Smooth muscle cell (in vitro differentiated cells): ENCODE results near the gene ZDHHC16. TPM values are rescaled to one million over a fixed set of nuclear protein-coding genes. Genes with fewer than 3 reads are reported as not detected.
A peak's percentile ranks its signal among the peaks of the same experiment; 100 is the strongest.
"Not testable (repeated sequence)": the region's sequence is repeated elsewhere in the genome, so short reads cannot be mapped to it uniquely, and the experiment has no call there.

ENCODE experiments used
- DNase-seq: peaks from one replicate; lab custom pipeline; 2025; ENCODE audit not compliant: unreplicated experiment; lab: John Stamatoyannopoulos, UW
- H2AFZ ChIP-seq: fragments of 200-600 bp; sonication (generic); 2 replicates; pipeline ENCODE4 v1.6.0; 2016; ENCODE audit warnings: antibody characterized with exemption, low read depth, mild to moderate bottlenecking
- H3F3A ChIP-seq: fragments of 200-600 bp; sonication (generic); 2 replicates; pipeline ENCODE4 v1.6.0; 2017; ENCODE audit warnings: antibody characterized with exemption, low read depth
- H3K27ac ChIP-seq: fragments of 200-600 bp; sonication (generic); 2 replicates; pipeline ENCODE4 v1.5.1; 2016; ENCODE audit warnings: low read depth, mild to moderate bottlenecking
- H3K27me3 ChIP-seq: fragments of 200-600 bp; sonication (generic); 2 replicates; pipeline ENCODE4 v1.6.1; 2016; ENCODE audit warnings: low read depth, mild to moderate bottlenecking
- H3K36me3 ChIP-seq: fragments of 200-600 bp; sonication (generic); 2 replicates; pipeline ENCODE4 v1.5.1; 2016; ENCODE audit warnings: low read depth
- H3K4me1 ChIP-seq: fragments of 200-600 bp; sonication (generic); 2 replicates; pipeline ENCODE4 v1.5.1; 2016; ENCODE audit warnings: low read depth
- H3K4me2 ChIP-seq: fragments of 200-600 bp; sonication (generic); 2 replicates; pipeline ENCODE4 v1.6.0; 2016; ENCODE audit warnings: mild to moderate bottlenecking
- H3K4me3 ChIP-seq: fragments of 200-600 bp; sonication (generic); 2 replicates; pipeline ENCODE4 v1.5.1; 2016; ENCODE audit warnings: mild to moderate bottlenecking
- H3K79me2 ChIP-seq: fragments of 200-600 bp; sonication (generic); 2 replicates; pipeline ENCODE4 v1.6.0; 2016; ENCODE audit warnings: low read depth, mild to moderate bottlenecking
- H3K9ac ChIP-seq: fragments of 200-600 bp; sonication (generic); 2 replicates; pipeline ENCODE4 v1.6.0; 2016; ENCODE audit warnings: low read depth
- H3K9me3 ChIP-seq: fragments of 200-600 bp; sonication (generic); replicated peaks from 2 replicates; pipeline ENCODE4 v1.5.1; 2016; ENCODE audit warnings: low read depth
- H4K20me1 ChIP-seq: fragments of 200-600 bp; sonication (generic); 2 replicates; pipeline ENCODE4 v1.6.0; 2016; ENCODE audit warnings: low read depth
- WGBS: methylation state at CpG from one replicate; pipeline ENCODE4 v1.1.7; 2016; ENCODE audit warnings: low lambda C conversion rate; 5-methylcytosine and 5-hydroxymethylcytosine counted together
- polyA plus RNA-seq: library from polyadenylated mRNA; unstranded; fragments of >200 nt; fragmentation: Nextera tagmentation; extraction: Ambion mirVana; gene quantifications from 2 replicates; pipeline ENCODE4 v1.2.1, GENCODE V29; 2016
- total RNA-seq: library from RNA; depleted of rRNA; stranded (reverse); fragments of >200 nt; gene quantifications from 2 replicates; pipeline ENCODE4 v1.2.3, GENCODE V29; 2014
- TF ChIP-seq, protein P1 (sequence below): fragments of 200-600 bp; sonication (generic); IDR thresholded peaks from 2 replicates; pipeline ENCODE4 v1.5.1; 2017; ENCODE audit warnings: borderline replicate concordance, mild to moderate bottlenecking, antibody characterized with exemption; ENCODE audit not compliant: insufficient read depth, poor library complexity, severe bottlenecking

Gene ZDHHC16
- total and polyA plus RNA-seq, 2 experiments from 2014 or later: 50.3 to 73.3 TPM

- H3F3A ChIP-seq: peaks cover 5% of the 10 kb centered on the region
- H3K27me3 ChIP-seq: no peaks in the 10 kb centered on the region
- TF ChIP-seq, protein P1, sequence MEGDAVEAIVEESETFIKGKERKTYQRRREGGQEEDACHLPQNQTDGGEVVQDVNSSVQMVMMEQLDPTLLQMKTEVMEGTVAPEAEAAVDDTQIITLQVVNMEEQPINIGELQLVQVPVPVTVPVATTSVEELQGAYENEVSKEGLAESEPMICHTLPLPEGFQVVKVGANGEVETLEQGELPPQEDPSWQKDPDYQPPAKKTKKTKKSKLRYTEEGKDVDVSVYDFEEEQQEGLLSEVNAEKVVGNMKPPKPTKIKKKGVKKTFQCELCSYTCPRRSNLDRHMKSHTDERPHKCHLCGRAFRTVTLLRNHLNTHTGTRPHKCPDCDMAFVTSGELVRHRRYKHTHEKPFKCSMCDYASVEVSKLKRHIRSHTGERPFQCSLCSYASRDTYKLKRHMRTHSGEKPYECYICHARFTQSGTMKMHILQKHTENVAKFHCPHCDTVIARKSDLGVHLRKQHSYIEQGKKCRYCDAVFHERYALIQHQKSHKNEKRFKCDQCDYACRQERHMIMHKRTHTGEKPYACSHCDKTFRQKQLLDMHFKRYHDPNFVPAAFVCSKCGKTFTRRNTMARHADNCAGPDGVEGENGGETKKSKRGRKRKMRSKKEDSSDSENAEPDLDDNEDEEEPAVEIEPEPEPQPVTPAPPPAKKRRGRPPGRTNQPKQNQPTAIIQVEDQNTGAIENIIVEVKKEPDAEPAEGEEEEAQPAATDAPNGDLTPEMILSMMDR: no peak
- H3K4me3 ChIP-seq: no peak overlapping the region
- H3K4me2 ChIP-seq: no peak overlapping the region
- H3K36me3 ChIP-seq: no peaks in the 10 kb centered on the region
- no peak overlapping the region for H3K9ac ChIP-seq
- WGBS: 80% methylated on average over 10 of the region's 10 CpGs
- H3K9me3 ChIP-seq: no peaks in the 10 kb centered on the region
- DNase-seq: no peak
- no peaks in the 10 kb centered on the region for H4K20me1 ChIP-seq
- H2AFZ ChIP-seq: no peak overlapping the region
- peaks cover 10% of the 10 kb centered on the region for H3K4me1 ChIP-seq
- H3K27ac ChIP-seq: peak overlapping the region; percentile 70
- no peaks in the 10 kb centered on the region for H3K79me2 ChIP-seq
Observed at GRCh38 chr10:97412891-97413304, 33.1 kb upstream of the ZDHHC16 start.

DNA sequence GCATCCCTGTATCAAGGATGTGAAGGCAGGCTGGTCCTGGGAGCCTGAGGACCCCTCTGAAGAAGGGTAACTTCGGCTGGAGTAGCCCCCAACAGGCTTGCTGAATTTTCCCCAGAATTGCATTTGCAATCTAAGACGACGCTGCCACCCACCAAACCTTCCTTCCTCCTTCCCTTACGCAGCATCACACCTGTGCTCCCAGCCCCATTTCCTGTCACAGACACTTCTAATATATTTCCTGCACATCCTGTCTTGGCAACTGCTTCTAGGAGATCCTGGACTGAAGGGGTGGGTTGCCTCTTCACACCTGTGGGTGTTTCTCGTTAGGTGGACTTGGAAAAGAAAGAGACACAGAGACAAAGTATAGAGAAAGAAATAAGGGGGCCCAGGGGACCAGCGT lies 29.4 kb upstream of the ZDHHC16 start:
- H3K27me3 ChIP-seq: no peaks in the 10 kb centered on the region
- no peaks in the 10 kb centered on the region for H4K20me1 ChIP-seq
- 94% methylated on average over 6 of the region's 6 CpGs for WGBS
- peaks cover 16% of the 10 kb centered on the region for H3K4me1 ChIP-seq
- TF ChIP-seq, protein P1: no peak
- no peak overlapping the region for H3K9ac ChIP-seq
- no peaks in the 10 kb centered on the region for H3K9me3 ChIP-seq
- no peak overlapping the region for H3K4me3 ChIP-seq
- H2AFZ ChIP-seq: no peak overlapping the region
- no peaks in the 10 kb centered on the region for H3K36me3 ChIP-seq
- no peak for DNase-seq
- H3F3A ChIP-seq: peaks cover 16% of the 10 kb centered on the region
- no peak overlapping the region for H3K4me2 ChIP-seq
- no peak overlapping the region for H3K27ac ChIP-seq
- H3K79me2 ChIP-seq: no peaks in the 10 kb centered on the region

DNA sequence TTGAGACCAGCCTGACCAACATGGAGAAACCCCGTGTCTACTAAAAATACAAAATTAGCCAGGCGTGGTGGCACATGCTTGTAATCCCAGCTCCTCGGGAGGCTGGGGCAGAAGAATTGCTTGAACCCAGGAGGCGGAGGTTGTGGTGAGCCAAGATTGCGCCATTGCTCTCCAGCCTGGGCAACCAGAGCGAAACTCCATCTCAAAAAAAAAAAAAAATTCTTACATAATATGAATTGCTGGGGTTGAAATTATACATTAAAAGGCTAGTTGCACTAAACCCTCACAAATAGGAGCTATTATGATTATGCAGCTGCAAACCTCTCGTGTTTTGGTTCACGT lies 22.2 kb upstream of the ZDHHC16 start:
- not testable (repeated sequence) for H3K9me3 ChIP-seq, H3K9ac ChIP-seq, H3K4me3 ChIP-seq, H3K4me2 ChIP-seq, H2AFZ ChIP-seq, H3K27me3 ChIP-seq, H3K36me3 ChIP-seq, DNase-seq
- H3K79me2 ChIP-seq: peaks cover 26% of the 10 kb centered on the region
- H3K4me1 ChIP-seq: peaks cover 14% of the 10 kb centered on the region
- 85% methylated on average over 8 of the region's 8 CpGs for WGBS
- peaks cover 36% of the 10 kb centered on the region for H3F3A ChIP-seq
- peaks cover 19% of the 10 kb centered on the region for H4K20me1 ChIP-seq
- peak overlapping the region; percentile 79 for H3K27ac ChIP-seq

DNA sequence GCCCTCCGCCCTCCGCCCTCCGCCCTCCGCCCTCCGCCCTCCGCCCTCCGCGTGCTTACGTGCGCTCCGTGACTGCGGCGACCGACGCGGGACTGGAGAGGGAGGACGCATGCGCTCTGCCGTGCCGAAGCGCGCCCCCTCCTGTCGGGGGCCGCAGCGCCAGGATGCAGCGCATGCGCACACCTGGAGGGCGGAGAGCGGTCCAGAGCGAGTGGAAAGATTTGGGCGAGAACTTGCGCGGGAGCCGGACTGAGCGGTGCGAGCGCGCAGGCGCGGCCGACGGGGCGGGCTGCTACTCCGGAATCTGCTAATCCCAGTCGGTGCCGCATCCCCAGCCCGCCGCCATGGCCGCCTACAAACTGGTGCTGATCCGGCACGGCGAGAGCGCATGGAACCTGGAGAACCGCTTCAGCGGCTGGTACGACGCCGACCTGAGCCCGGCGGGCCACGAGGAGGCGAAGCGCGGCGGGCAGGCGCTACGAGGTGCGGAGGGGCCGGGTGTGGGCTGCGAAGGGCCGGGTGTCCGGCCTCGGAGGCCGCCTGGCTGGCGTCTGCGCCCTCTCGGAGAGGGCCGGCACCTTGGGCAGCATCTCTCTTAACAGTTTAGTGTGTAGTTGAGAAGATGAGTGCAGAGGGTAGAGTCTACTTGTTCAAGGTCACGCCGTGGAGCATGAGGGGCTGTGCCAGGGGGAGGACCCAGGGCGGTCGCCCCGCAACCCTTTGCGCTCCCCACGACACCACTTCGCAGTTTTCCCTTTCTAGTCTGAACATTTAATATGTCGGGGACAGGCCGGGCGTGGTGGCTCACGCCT lies 19.8 kb upstream of the ZDHHC16 start, which contains the start of gene PGAM1:
Gene PGAM1 (plus strand): TSS at position 228 of the 812 bp plus-strand sequence. CDS start 117 bp downstream, at position 345.
- H3K9ac ChIP-seq: peak within 1 kb of the TSS; percentile 78
- H3K4me1 ChIP-seq: peaks cover 10% of the 10 kb centered on the region
- no peaks in the 10 kb centered on the region for H3K9me3 ChIP-seq
- peak within 1 kb of the TSS; percentile 81 for H3K4me3 ChIP-seq
- peak; percentile 85 for DNase-seq
- peak within 1 kb of the TSS; percentile 80 for H2AFZ ChIP-seq
- WGBS: 3% methylated on average over 87 of the region's 90 CpGs
- peak within 1 kb of the TSS; percentile 90 for H3K27ac ChIP-seq
- H4K20me1 ChIP-seq: peaks cover 42% of the 10 kb centered on the region
- peaks cover 30% of the 10 kb centered on the region for H3F3A ChIP-seq
- peaks cover under 1% of the 10 kb centered on the region for H3K36me3 ChIP-seq
- peak within 1 kb of the TSS; percentile 94 for H3K4me2 ChIP-seq
- peaks cover 48% of the 10 kb centered on the region for H3K79me2 ChIP-seq
- no peaks in the 10 kb centered on the region for H3K27me3 ChIP-seq
- TF ChIP-seq, protein P1: peak; percentile 59
